Activated CD8-positive, alpha-beta T cell treated with anti-CD3 and anti-CD28 coated beads for 36 hours (primary cell): Measurements from ENCODE around the gene DHRS12. TPM values are rescaled to one million over a fixed set of nuclear protein-coding genes. Genes with fewer than 3 reads are reported as not detected.

ENCODE experiments used
- ATAC-seq: fragments of 200-7000 bp; cut with Tn5 transposase; one replicate; pipeline ENCODE4 v1.10.0; 2021; ENCODE audit warnings: mild to moderate bottlenecking, moderate library complexity
- CTCF ChIA-PET: fragments of 350-600 bp; sonication (Branson Sonifier 250); formaldehyde crosslinking; loops from one replicate; lab custom pipeline; 2021; ENCODE audit warnings: antibody characterized with exemption; lab: Charles Lee
- POLR2A ChIA-PET: fragments of 350-600 bp; sonication (Branson Sonifier 250); formaldehyde crosslinking; loops from one replicate; lab custom pipeline; 2021; ENCODE audit warnings: antibody characterized with exemption; lab: Charles Lee
- DNase-seq: peaks from one replicate; pipeline ENCODE4 v3.0.0-alpha.2; 2020
- H3K27ac Mint-ChIP-seq: one replicate; pipeline ENCODE4 v1.8.0; 2021; ENCODE audit warnings: mild to moderate bottlenecking, mixed read lengths
- H3K27me3 Mint-ChIP-seq: one replicate; pipeline ENCODE4 v1.8.0; 2021; ENCODE audit warnings: mixed read lengths
- H3K36me3 Mint-ChIP-seq: one replicate; pipeline ENCODE4 v1.8.0; 2021; ENCODE audit warnings: low read depth, mixed read lengths
- H3K4me1 Mint-ChIP-seq: one replicate; pipeline ENCODE4 v1.8.0; 2021; ENCODE audit warnings: low read depth, mixed read lengths
- H3K4me3 Mint-ChIP-seq: one replicate; pipeline ENCODE4 v1.8.0; 2021; ENCODE audit warnings: mild to moderate bottlenecking, moderate library complexity, mixed read lengths
- H3K9me3 Mint-ChIP-seq: one replicate; pipeline ENCODE4 v1.8.0; 2021; ENCODE audit warnings: mixed read lengths
- CTCF ChIP-seq: fragments of 200-600 bp; IDR thresholded peaks from one replicate; pipeline ENCODE4 v1.8.0; 2022; ENCODE audit warnings: antibody characterized with exemption, mild to moderate bottlenecking
- intact Hi-C: fragments of 100-400 bp; cut with micrococcal nuclease; formaldehyde crosslinking; loops from one replicate; pipeline ENCODE4 v1.10.0; 2022
- total RNA-seq, 2 experiments: library from RNA; stranded (reverse); gene quantifications; one replicate each; pipeline ENCODE4 v1.2.3, GENCODE V29; 2021

The DHRS12 gene
- total RNA-seq, 2 experiments from 2014 or later = 6.6 to 6.7 TPM

GRCh38 chr13:51773515-51773914 lies 30.4 kb downstream of the DHRS12 start:
- no peaks in the 10 kb centered on the region for H3K4me1 Mint-ChIP-seq
- ChIA-PET CTCF (no interaction called here), POLR2A (no interaction called here)
- H3K9me3 Mint-ChIP-seq = no peaks in the 10 kb centered on the region
- ATAC-seq (no peak), DNase-seq (no peak)
- intact Hi-C loops = no loop called here
- no peaks in the 10 kb centered on the region for H3K27me3 Mint-ChIP-seq
- no peak overlapping the region for H3K4me3 Mint-ChIP-seq
- TF ChIP-seq CTCF = no peak
- no peaks in the 10 kb centered on the region for H3K36me3 Mint-ChIP-seq
- H3K27ac Mint-ChIP-seq = no peak overlapping the region

GRCh38 chr13:51772781-51773180 lies 31.2 kb downstream of the DHRS12 start:
- no peak for DNase-seq
- intact Hi-C loops = no loop called here
- no peaks in the 10 kb centered on the region for H3K4me1 Mint-ChIP-seq
- no peak for ATAC-seq
- H3K27me3 Mint-ChIP-seq = no peaks in the 10 kb centered on the region
- no peaks in the 10 kb centered on the region for H3K36me3 Mint-ChIP-seq
- TF ChIP-seq CTCF = no peak
- H3K9me3 Mint-ChIP-seq = no peaks in the 10 kb centered on the region
- no peak overlapping the region for H3K4me3 Mint-ChIP-seq
- ChIA-PET POLR2A (no interaction called here), CTCF (interaction anchor here (1.2 kb wide), 1 partner anchor 25 kb away, joined by 3 read pairs; no protein-coding TSS in a partner anchor)
- no peak overlapping the region for H3K27ac Mint-ChIP-seq

DNA sequence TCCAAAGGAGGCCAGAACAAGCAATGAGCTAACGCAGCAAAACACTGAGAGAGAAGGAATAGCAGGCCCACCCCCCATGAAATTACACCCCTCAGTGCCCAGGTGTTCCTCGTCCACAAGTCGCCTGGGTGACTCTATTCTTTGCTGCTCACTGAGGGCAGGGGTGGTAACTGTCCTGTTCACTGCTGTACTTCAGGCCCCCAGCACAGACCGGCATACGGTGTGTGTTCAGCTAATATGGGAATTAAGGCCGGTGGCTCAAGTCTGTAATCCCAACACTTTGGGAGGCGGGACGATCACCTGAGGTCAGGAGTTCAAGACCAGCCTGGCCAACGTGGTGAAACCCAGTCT lies 31.9 kb downstream of the DHRS12 start:
- peaks cover 3% of the 10 kb centered on the region for H3K36me3 Mint-ChIP-seq
- no peak for TF ChIP-seq CTCF
- no peak for ATAC-seq
- H3K27me3 Mint-ChIP-seq = no peaks in the 10 kb centered on the region
- no peak for DNase-seq
- no peaks in the 10 kb centered on the region for H3K4me1 Mint-ChIP-seq
- ChIA-PET CTCF (interaction anchor here (1.2 kb wide), 1 partner anchor 26 kb away, joined by 3 read pairs; no protein-coding TSS in a partner anchor), POLR2A (no interaction called here)
- no peaks in the 10 kb centered on the region for H3K9me3 Mint-ChIP-seq
- no peak overlapping the region for H3K27ac Mint-ChIP-seq
- intact Hi-C loops = no loop called here
- H3K4me3 Mint-ChIP-seq = no peak overlapping the region

- Mint-ChIP-seq H3K4me1 (no peaks in the 10 kb centered on the region), H3K9me3 (no peaks in the 10 kb centered on the region), H3K4me3 (no peak overlapping the region), H3K27me3 (no peaks in the 10 kb centered on the region), H3K27ac (no peak overlapping the region), H3K36me3 (peaks cover 3% of the 10 kb centered on the region)
- ATAC-seq (no peak), DNase-seq (no peak)
- ChIA-PET POLR2A (no interaction called here), CTCF (interaction anchor here (1.2 kb wide), 1 partner anchor 26 kb away, joined by 3 read pairs; no protein-coding TSS in a partner anchor)
- intact Hi-C loops = no loop called here
- TF ChIP-seq CTCF = no peak
Observed at GRCh38 chr13:51771418-51772104, 32.4 kb downstream of the DHRS12 start.

DNA sequence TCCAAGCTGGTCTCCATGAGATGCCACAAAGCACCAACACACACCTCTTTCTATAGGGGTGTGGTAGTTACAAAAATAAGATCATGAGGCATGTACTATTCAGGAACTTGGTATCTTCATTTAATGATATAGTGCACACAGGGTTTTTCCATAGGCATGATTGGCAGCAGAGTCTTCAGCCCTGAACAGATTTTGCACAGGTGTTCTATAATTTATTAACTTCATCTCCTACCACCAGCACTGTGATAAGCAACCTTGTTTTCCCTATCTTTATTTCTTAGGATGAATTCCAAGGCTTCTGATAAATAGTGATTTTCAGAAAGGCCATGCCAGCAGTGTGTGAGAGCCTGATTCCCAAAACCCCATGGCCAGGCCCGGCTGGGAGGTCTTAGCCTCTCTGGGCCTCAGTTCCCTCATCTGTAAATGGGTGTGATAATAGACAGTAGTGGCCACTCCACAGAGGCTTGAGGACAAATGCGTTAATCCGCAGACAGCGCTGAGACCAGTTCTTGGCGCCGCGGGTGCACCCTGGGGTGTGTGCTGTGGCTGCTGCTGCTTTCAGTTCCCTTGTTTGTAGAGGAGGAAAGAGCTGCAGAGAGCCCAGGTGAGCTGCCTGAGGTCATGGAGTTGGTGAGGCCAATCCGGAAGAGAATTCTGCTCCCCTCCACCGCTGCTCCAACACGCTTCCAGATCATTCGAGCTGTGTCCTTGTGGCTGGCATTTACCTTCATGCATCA lies 33.1 kb downstream of the DHRS12 start:
- Mint-ChIP-seq H3K4me1 (peaks cover 4% of the 10 kb centered on the region), H3K4me3 (no peak overlapping the region), H3K27me3 (no peaks in the 10 kb centered on the region), H3K36me3 (peaks cover 3% of the 10 kb centered on the region), H3K27ac (no peak overlapping the region), H3K9me3 (no peaks in the 10 kb centered on the region)
- intact Hi-C loops = no loop called here
- ATAC-seq (no peak), DNase-seq (no peak)
- POLR2A ChIA-PET = no interaction called here
- CTCF ChIA-PET = interaction anchor here (1.3 kb wide), 1 partner anchor 29 kb away, joined by 3 read pairs; no protein-coding TSS in a partner anchor
- TF ChIP-seq CTCF = no peak
